SK-N-MC (cell line): ENCODE measurements around the gene CDKN2C.

Experiments
- EZH2 ChIP-seq: fragments of 200-600 bp; sonication (generic); IDR thresholded peaks from one replicate; pipeline ENCODE4 v1.6.1; 2017; ENCODE audit warnings: antibody characterized with exemption
- FOXP2 ChIP-seq: optimal IDR thresholded peaks from 2 replicates; pipeline ENCODE3; 2011; ENCODE audit warnings: mild to moderate bottlenecking, moderate library complexity; ENCODE audit not compliant: insufficient read depth; ENCODE audit errors: extremely low read length, control extremely low read depth
- POLR2AphosphoS5 ChIP-seq: IDR thresholded peaks from 2 replicates; pipeline ENCODE4 v1.6.1; 2012; ENCODE audit warnings: mild to moderate bottlenecking, low read depth, low read length, borderline replicate concordance

DNA sequence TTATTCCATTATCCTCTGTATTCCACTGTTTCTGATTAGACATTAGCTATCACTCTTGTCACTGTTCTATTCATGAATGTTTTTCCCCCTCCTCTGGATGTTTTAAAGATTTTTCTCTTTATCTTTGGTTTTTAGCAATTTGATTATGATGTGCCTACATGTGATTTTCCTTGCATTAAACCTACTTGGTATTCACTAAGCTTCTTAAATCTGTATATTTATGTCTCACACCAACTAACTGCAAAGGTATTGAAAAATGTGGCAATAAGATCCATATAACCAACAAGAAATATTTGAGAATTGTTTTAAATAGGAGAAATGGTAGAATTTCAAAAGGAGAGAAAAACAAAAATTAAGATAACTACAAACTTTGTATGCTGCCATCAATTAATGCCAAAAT lies 35.2 kb upstream of the CDKN2C start:
- TF ChIP-seq POLR2AphosphoS5 (no peak), EZH2 (no peak), FOXP2 (no peak)
